ENCODE results near the gene GFRA3. TPM values are rescaled to one million over a fixed set of nuclear protein-coding genes. Genes with fewer than 3 reads are reported as not detected.

The GFRA3 gene
- polyA plus RNA-seq, 1 donor from 2014 or later: not detected

Other genes with a start within 250 kb of the GFRA3 start
- gene FAM13B, start 241.5 kb downstream of the GFRA3 start, polyA plus RNA-seq: 34.2 TPM
- gene WNT8A, start 190.6 kb downstream of the GFRA3 start, polyA plus RNA-seq: not detected
- not detected for gene NME5, start 135.2 kb downstream of the GFRA3 start, polyA plus RNA-seq
- gene BRD8, start 96.0 kb downstream of the GFRA3 start, polyA plus RNA-seq: 27.3 TPM
- not detected for gene KIF20A, start 95.5 kb downstream of the GFRA3 start, polyA plus RNA-seq
- 16.1 TPM for gene CDC23, start 61.3 kb downstream of the GFRA3 start, polyA plus RNA-seq
- not detected for gene CDC25C, start 57.2 kb upstream of the GFRA3 start, polyA plus RNA-seq
- 20.4 TPM for gene FAM53C, start 63.6 kb upstream of the GFRA3 start, polyA plus RNA-seq
- gene KDM3B, start 78.1 kb upstream of the GFRA3 start, polyA plus RNA-seq: 18.1 TPM
- not detected for gene REEP2, start 164.4 kb upstream of the GFRA3 start, polyA plus RNA-seq
- 32.3 TPM for gene EGR1, start 190.9 kb upstream of the GFRA3 start, polyA plus RNA-seq

All from IgD-negative memory B cell (primary cell).